Common myeloid progenitor, CD34-positive (primary cell): ENCODE data around the gene SACM1L.
"Not testable (repeated sequence)": the region's sequence is repeated elsewhere in the genome, so short reads cannot be mapped to it uniquely, and the experiment has no call there.

ENCODE experiments used
- CTCF ChIA-PET: fragments of 350-600 bp; sonication (Branson Sonifier 250); formaldehyde crosslinking; loops from one replicate; lab custom pipeline; 2021; ENCODE audit warnings: antibody characterized with exemption; lab: Charles Lee
- POLR2A ChIA-PET: fragments of 350-600 bp; sonication (Branson Sonifier 250); formaldehyde crosslinking; loops from one replicate; lab custom pipeline; 2021; ENCODE audit warnings: antibody characterized with exemption; lab: Charles Lee
- DNase-seq, 3 donors: peaks; one replicate each; pipeline versions ENCODE4 v3.0.0 to v3.0.0-alpha.2; 2013
- H3K27ac ChIP-seq, 2 experiments: 1 replicate in 1 of 2; 2 replicates in 1 of 2; pipeline ENCODE4 v1.7.0; 2013; ENCODE audit warnings: inconsistent platforms in 2 of 2, low read length in 2 of 2, mild to moderate bottlenecking in 2 of 2, low read depth in 1 of 2, moderate library complexity in 1 of 2; ENCODE audit not compliant: severe bottlenecking in 2 of 2, insufficient read depth in 1 of 2, poor library complexity in 1 of 2
- H3K27me3 ChIP-seq, 5 experiments: replicated peaks in 2 of 5; 1 replicate in 3 of 5; 2 replicates in 2 of 5; pipeline versions ENCODE4 v1.6.1 to v1.7.0; 2013; ENCODE audit warnings: low read length in 4 of 5, mild to moderate bottlenecking in 2 of 5, moderate library complexity in 2 of 5, inconsistent platforms in 1 of 5; ENCODE audit not compliant: insufficient read depth in 5 of 5, control insufficient read depth in 4 of 5
- H3K36me3 ChIP-seq, 4 experiments: 1 replicate in 2 of 4; 2 replicates in 2 of 4; pipeline versions ENCODE4 v1.6.1 to v1.7.0; 2013; ENCODE audit warnings: low read length in 3 of 4, control low read depth in 1 of 4, mild to moderate bottlenecking in 1 of 4; ENCODE audit not compliant: control insufficient read depth in 4 of 4, insufficient read depth in 4 of 4
- H3K4me1 ChIP-seq, 4 experiments: 1 replicate in 3 of 4; 2 replicates in 1 of 4; pipeline versions ENCODE4 v1.6.1 to v1.7.1; 2013; ENCODE audit warnings: low read length in 3 of 4, mild to moderate bottlenecking in 3 of 4, control low read depth in 1 of 4, inconsistent platforms in 1 of 4, moderate library complexity in 1 of 4; ENCODE audit not compliant: control insufficient read depth in 4 of 4, insufficient read depth in 4 of 4; ENCODE audit errors: control extremely low read depth in 1 of 4
- H3K4me3 ChIP-seq, 7 experiments: 1 replicate in 4 of 7; 2 replicates in 3 of 7; pipeline versions ENCODE4 v1.5.1 to v1.7.0; 2013; ENCODE audit warnings: mild to moderate bottlenecking in 7 of 7, low read length in 6 of 7, moderate library complexity in 6 of 7, inconsistent platforms in 2 of 7, low read depth in 2 of 7, control low read depth in 1 of 7; ENCODE audit not compliant: insufficient read depth in 4 of 7, control insufficient read depth in 1 of 7; ENCODE audit errors: extremely low read depth in 1 of 7
- H3K9me3 ChIP-seq, 5 experiments: 1 replicate in 4 of 5; 2 replicates in 1 of 5; pipeline versions ENCODE4 v1.6.1 to v1.7.1; 2013; ENCODE audit warnings: low read length in 4 of 5, mild to moderate bottlenecking in 2 of 5, inconsistent platforms in 1 of 5, low read depth in 1 of 5, moderate library complexity in 1 of 5; ENCODE audit not compliant: control insufficient read depth in 4 of 5, insufficient read depth in 2 of 5; ENCODE audit errors: control extremely low read depth in 1 of 5
- WGBS: methylation state at CpG from one replicate; pipeline ENCODE4 v1.1.5; 2013; ENCODE audit not compliant: insufficient coverage; 5-methylcytosine and 5-hydroxymethylcytosine counted together

SACM1L gene

GRCh38 chr3:45682786-45683185 lies 6.4 kb upstream of the SACM1L start:
- no peaks in the 10 kb centered on the region for H3K9me3 ChIP-seq
- ChIA-PET CTCF (no interaction called here), POLR2A (no interaction called here)
- H3K36me3 ChIP-seq: peaks cover 3 to 34% (median 17%) of the 10 kb centered on the region in 4 experiments
- no peaks in the 10 kb centered on the region for H3K27me3 ChIP-seq
- no peak for DNase-seq
- WGBS: 82% methylated on average over 4 of the region's 5 CpGs
- no peak overlapping the region for H3K27ac ChIP-seq
- H3K4me3 ChIP-seq: no peak overlapping the region
- H3K4me1 ChIP-seq: peaks cover 2 to 20% (median 8%) of the 10 kb centered on the region in 4 experiments

GRCh38 chr3:45683417-45684326 lies 5.5 kb upstream of the SACM1L start:
- no peak for DNase-seq

GRCh38 chr3:45684327-45684892 lies 4.8 kb upstream of the SACM1L start:
- ChIA-PET CTCF (interaction anchor here (1.8 kb wide), 1 partner anchor 24 kb away, joined by 9 read pairs; no protein-coding TSS in a partner anchor), POLR2A (interaction anchor here (0.7 kb wide), 1 partner anchor 165 kb away, joined by 3 read pairs; no protein-coding TSS in a partner anchor)
- DNase-seq: no peak

More at GRCh38 chr3:45683417-45684326, 5.5 kb upstream of the SACM1L start:
- Histone ChIP-seq H3K27ac (no peak overlapping the region), H3K4me3 (no peak overlapping the region), H3K36me3 (peaks cover 3 to 25% (median 11%) of the 10 kb centered on the region in 4 experiments), H3K9me3 (no peaks in the 10 kb centered on the region), H3K27me3 (no peaks in the 10 kb centered on the region), H3K4me1 (peaks cover 2 to 22% (median 11%) of the 10 kb centered on the region in 4 experiments)
- WGBS: 88% methylated on average over 10 of the region's 13 CpGs
- ChIA-PET POLR2A (no interaction called here), CTCF (interaction anchor here (1.8 kb wide), 1 partner anchor 23 kb away, joined by 9 read pairs; no protein-coding TSS in a partner anchor)

DNA sequence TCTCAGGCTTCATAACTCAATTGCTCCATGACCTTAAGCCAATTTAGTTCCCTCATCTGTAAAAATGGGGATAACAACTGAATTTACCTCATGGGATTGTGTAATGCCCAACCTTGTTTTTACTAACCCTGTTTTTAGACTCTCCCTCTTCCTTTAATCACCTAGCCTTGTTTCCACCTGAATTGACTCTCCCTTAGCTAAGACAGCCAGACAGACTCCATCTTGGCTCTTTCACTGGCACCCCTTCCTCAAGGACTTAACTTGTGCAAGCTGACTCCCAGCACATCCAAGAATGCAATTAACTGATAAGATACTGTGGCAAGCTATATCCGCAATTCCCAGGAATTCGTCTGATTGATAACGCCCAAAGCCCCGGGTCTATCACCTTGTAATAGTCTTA lies 3.5 kb upstream of the SACM1L start:
- no CpG with 5 or more reads among the region's 4 CpGs for WGBS
- H3K27ac ChIP-seq, H3K4me3 ChIP-seq, H3K9me3 ChIP-seq, POLR2A ChIA-PET, CTCF ChIA-PET, DNase-seq, H3K27me3 ChIP-seq: not testable (repeated sequence)
- H3K4me1 ChIP-seq: peaks cover 11 to 14% (median 12%) of the 10 kb centered on the region in 4 experiments
- H3K36me3 ChIP-seq: peaks cover 3 to 18% (median 8%) of the 10 kb centered on the region in 4 experiments

More at GRCh38 chr3:45684327-45684892, 4.8 kb upstream of the SACM1L start:
- no peaks in the 10 kb centered on the region for H3K9me3 ChIP-seq
- H3K4me3 ChIP-seq: no peak overlapping the region
- 91% methylated on average over 12 of the region's 12 CpGs for WGBS
- H3K27ac ChIP-seq: no peak overlapping the region
- H3K27me3 ChIP-seq: no peaks in the 10 kb centered on the region
- peaks cover 3 to 23% (median 9%) of the 10 kb centered on the region in 4 experiments for H3K36me3 ChIP-seq
- H3K4me1 ChIP-seq: peaks cover 2 to 15% (median 9%) of the 10 kb centered on the region in 4 experiments

- no peaks in the 10 kb centered on the region for H3K9me3 ChIP-seq
- ChIA-PET CTCF (no interaction called here), POLR2A (no interaction called here)
- H3K36me3 ChIP-seq: peaks cover 0 to 17% (median 6%) of the 10 kb centered on the region in 4 experiments
- DNase-seq: no peak
- no peaks in the 10 kb centered on the region for H3K27me3 ChIP-seq
- WGBS: 96% methylated on average over 4 of the region's 7 CpGs
- no peak overlapping the region for H3K4me3 ChIP-seq
- peaks cover 20 to 25% (median 23%) of the 10 kb centered on the region in 4 experiments for H3K4me1 ChIP-seq
- H3K27ac ChIP-seq: no peak overlapping the region
These were observed 2.3 kb upstream of the SACM1L start for GRCh38 chr3:45686850-45687249.

- no CpG with 5 or more reads among the region's 4 CpGs for whole genome bisulfite sequencing
- H3K4me3 ChIP-seq: peak overlapping the region in 6 of 7 experiments; percentile 78 to 96 (median 92)
- H3K4me1 ChIP-seq: peaks cover 24 to 35% (median 30%) of the 10 kb centered on the region in 4 experiments
- H3K27me3 ChIP-seq: no peaks in the 10 kb centered on the region
- H3K36me3 ChIP-seq: peaks cover 0 to 16% (median 2%) of the 10 kb centered on the region in 4 experiments
- ChIA-PET POLR2A (no interaction called here), CTCF (interaction anchor here (1.2 to 2.3 kb wide), 3 partner anchors 13 to 27 kb away, joined by 4 to 8 read pairs (median 6); no protein-coding TSS in a partner anchor)
- no peak for DNase-seq
- peak overlapping the region in 1 of 2 experiments; percentile 82 for H3K27ac ChIP-seq
- H3K9me3 ChIP-seq: no peaks in the 10 kb centered on the region
These were observed 1.4 kb upstream of the SACM1L start for GRCh38 chr3:45687828-45688193.
